Measurements from ENCODE around the gene LCN6.

GRCh38 chr9:136733611-136734010, 14.7 kb downstream of the LCN6 start:
- TF ChIP-seq CTCF (IDR thresholded peaks at IDR 0.05; ENCODE audit: poor library complexity) (no peak), EZH2phosphoT487 (IDR thresholded peaks at IDR 0.05; ENCODE audit: low read depth, severe bottlenecking, unreplicated experiment) (no peak)

Measured in hepatocyte (in vitro differentiated cells).